PC-9 (cell line): Measurements from ENCODE around the gene FAM98A. TPM values are rescaled to one million over a fixed set of nuclear protein-coding genes. Genes with fewer than 3 reads are reported as not detected.

ENCODE experiments used
- BruUV-seq: library from RNA; stranded (reverse); fragments of 400-500 nt; replicated peaks from 2 replicates; lab custom pipeline; 2021; lab: Mats Ljungman, UMichigan
- CTCF ChIA-PET: fragments of 300-600 bp; sonication (Branson Sonifier 250); formaldehyde crosslinking; loops from one replicate; lab custom pipeline; 2022; ENCODE audit warnings: antibody characterized with exemption; lab: Charles Lee
- POLR2A ChIA-PET: fragments of 300-600 bp; sonication (Branson Sonifier 250); formaldehyde crosslinking; loops from one replicate; lab custom pipeline; 2022; ENCODE audit warnings: antibody characterized with exemption; ENCODE audit not compliant: unreplicated experiment; lab: Charles Lee
- DNase-seq, 2 experiments: peaks; one replicate each; pipeline versions ENCODE4 v3.0.0 to v3.0.0-alpha.2; 2015 to 2022; ENCODE audit warnings: mixed read lengths in 1 of 2
- H2AFZ ChIP-seq: fragments of 200-600 bp; sonication (generic); 2 replicates; pipeline ENCODE4 v1.8.1; 2017; ENCODE audit warnings: antibody characterized with exemption
- H3F3A ChIP-seq: fragments of 200-600 bp; sonication (generic); 2 replicates; pipeline ENCODE4 v1.8.1; 2017; ENCODE audit warnings: antibody characterized with exemption, mild to moderate bottlenecking, low read depth; ENCODE audit not compliant: insufficient read depth
- H3K27ac ChIP-seq: fragments of 200-600 bp; sonication (generic); 2 replicates; pipeline ENCODE4 v1.6.1; 2016; ENCODE audit warnings: mixed run types
- H3K27me3 ChIP-seq: fragments of 200-600 bp; sonication (generic); 2 replicates; pipeline ENCODE4 v1.6.1; 2016; ENCODE audit warnings: low read depth, mixed run types; ENCODE audit not compliant: insufficient read depth
- H3K36me3 ChIP-seq: fragments of 200-600 bp; sonication (generic); 2 replicates; pipeline ENCODE4 v1.6.1; 2016; ENCODE audit warnings: low read depth, mixed run types
- H3K4me1 ChIP-seq: fragments of 200-600 bp; sonication (generic); replicated peaks from 2 replicates; pipeline ENCODE4 v1.6.1; 2016; ENCODE audit warnings: mixed run types; ENCODE audit not compliant: insufficient read depth
- H3K4me2 ChIP-seq: fragments of 200-600 bp; sonication (generic); 2 replicates; pipeline ENCODE4 v1.6.1; 2017; ENCODE audit warnings: mixed run types
- H3K4me3 ChIP-seq: fragments of 200-600 bp; sonication (generic); 2 replicates; pipeline ENCODE4 v1.6.1; 2016; ENCODE audit warnings: mixed run types
- H3K79me2 ChIP-seq: fragments of 200-600 bp; sonication (generic); 2 replicates; pipeline ENCODE4 v1.6.1; 2017; ENCODE audit warnings: low read depth, mixed run types
- H3K9me2 ChIP-seq: fragments of 200-600 bp; sonication (generic); 2 replicates; pipeline ENCODE4 v1.8.1; 2017; ENCODE audit warnings: mild to moderate bottlenecking; ENCODE audit not compliant: insufficient read depth
- H3K9me3 ChIP-seq: fragments of 200-600 bp; sonication (generic); 2 replicates; pipeline ENCODE4 v1.8.1; 2016; ENCODE audit warnings: low read depth; ENCODE audit not compliant: insufficient read depth
- H4K20me1 ChIP-seq: fragments of 200-600 bp; sonication (generic); 2 replicates; pipeline ENCODE4 v1.8.1; 2017; ENCODE audit not compliant: insufficient read depth
- EZH2 ChIP-seq: fragments of 200-600 bp; sonication (generic); IDR thresholded peaks from 2 replicates; pipeline ENCODE4 v1.8.0; 2017; ENCODE audit warnings: antibody characterized with exemption, low read depth
- intact Hi-C: fragments of 100-400 bp; cut with micrococcal nuclease; formaldehyde crosslinking; loops from one replicate; pipeline ENCODE4 v1.10.0; 2022; ENCODE audit not compliant: unreplicated experiment
- total RNA-seq: library from RNA; stranded (reverse); gene quantifications from 2 replicates; pipeline ENCODE4 v1.2.3, GENCODE V29; 2021
- TF ChIP-seq, protein P1 (sequence below): fragments of 200-600 bp; sonication (generic); conservative IDR thresholded peaks from 2 replicates; pipeline ENCODE4 v1.6.1; 2017; ENCODE audit warnings: mixed run types, antibody characterized with exemption, mild to moderate bottlenecking, moderate library complexity

The FAM98A gene
- total RNA-seq, 1 experiment from 2014 or later = 33.7 TPM

DNA sequence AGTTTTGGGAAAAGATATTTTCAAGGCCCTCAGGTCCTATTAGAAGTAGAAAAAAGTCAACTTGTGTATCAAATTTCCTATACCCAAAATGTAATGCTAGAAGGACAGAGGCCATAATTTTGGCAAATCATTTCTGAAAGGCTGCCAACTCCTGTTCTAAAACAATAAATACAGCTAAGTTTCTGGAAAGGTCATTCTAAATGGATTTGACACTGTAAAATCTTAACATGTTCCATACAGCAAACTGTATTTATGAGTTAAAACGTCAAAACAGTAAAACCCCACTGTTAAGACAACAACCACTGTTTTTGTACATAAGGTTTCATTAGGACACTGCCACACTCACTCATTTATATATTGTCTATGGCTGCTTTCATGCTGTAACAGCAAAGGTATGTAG is 9.7 kb downstream of the FAM98A start:
- H3K4me2 ChIP-seq = no peak overlapping the region
- TF ChIP-seq, protein P1, sequence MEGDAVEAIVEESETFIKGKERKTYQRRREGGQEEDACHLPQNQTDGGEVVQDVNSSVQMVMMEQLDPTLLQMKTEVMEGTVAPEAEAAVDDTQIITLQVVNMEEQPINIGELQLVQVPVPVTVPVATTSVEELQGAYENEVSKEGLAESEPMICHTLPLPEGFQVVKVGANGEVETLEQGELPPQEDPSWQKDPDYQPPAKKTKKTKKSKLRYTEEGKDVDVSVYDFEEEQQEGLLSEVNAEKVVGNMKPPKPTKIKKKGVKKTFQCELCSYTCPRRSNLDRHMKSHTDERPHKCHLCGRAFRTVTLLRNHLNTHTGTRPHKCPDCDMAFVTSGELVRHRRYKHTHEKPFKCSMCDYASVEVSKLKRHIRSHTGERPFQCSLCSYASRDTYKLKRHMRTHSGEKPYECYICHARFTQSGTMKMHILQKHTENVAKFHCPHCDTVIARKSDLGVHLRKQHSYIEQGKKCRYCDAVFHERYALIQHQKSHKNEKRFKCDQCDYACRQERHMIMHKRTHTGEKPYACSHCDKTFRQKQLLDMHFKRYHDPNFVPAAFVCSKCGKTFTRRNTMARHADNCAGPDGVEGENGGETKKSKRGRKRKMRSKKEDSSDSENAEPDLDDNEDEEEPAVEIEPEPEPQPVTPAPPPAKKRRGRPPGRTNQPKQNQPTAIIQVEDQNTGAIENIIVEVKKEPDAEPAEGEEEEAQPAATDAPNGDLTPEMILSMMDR = no peak
- TF ChIP-seq EZH2 = no peak
- no TSS peak for BruUV-seq

DNA sequence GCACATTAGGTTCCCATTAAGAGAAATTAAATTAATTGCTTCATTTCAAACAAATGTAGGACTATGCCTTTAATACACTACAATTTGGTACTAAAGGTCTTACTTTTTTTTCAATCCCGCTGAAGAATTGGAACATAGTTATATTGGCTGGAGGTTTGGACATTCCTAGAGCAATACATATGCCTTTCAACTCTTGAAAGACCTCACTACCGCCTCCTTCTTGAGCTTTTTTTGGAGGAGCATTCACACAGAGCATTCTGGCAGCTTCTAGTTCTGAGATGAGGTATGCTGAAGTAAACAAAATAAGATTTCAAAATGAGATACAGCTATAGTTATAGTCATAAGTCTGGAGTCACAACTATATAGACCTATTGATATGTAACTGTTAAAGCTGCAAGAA is 10.9 kb downstream of the FAM98A start:
- Histone ChIP-seq H3F3A (peaks cover 9% of the 10 kb centered on the region; the same call in 1 of the 2 replicates), H3K4me3 (no peak overlapping the region), H3K79me2 (no peaks in the 10 kb centered on the region), H3K9me2 (no peaks in the 10 kb centered on the region), H3K4me2 (no peak overlapping the region), H3K27me3 (no peaks in the 10 kb centered on the region), H2AFZ (no peak overlapping the region), H3K9me3 (no peaks in the 10 kb centered on the region), H3K4me1 (no peaks in the 10 kb centered on the region), H3K27ac (no peak overlapping the region), H4K20me1 (0 out of 2 replicates have a peak, but pooled peaks cover 5% of the 10 kb centered on the region), H3K36me3 (peaks cover 26% of the 10 kb centered on the region)
- POLR2A ChIA-PET = no interaction called here
- intact Hi-C loops = loop anchor here (10.0 kb wide), 2 partner anchors 193 to 643 kb away; partner anchors contain the start of gene LTBP1
- TF ChIP-seq, protein P1 = no peak
- TF ChIP-seq EZH2 = no peak
- DNase-seq = no peak
- CTCF ChIA-PET = no interaction called here
- BruUV-seq = no TSS peak

More for the DNA sequence above, 9.7 kb downstream of the FAM98A start:
- H3F3A ChIP-seq = no peaks in the 10 kb centered on the region
- no peaks in the 10 kb centered on the region for H3K4me1 ChIP-seq
- intact Hi-C loops = loop anchor here (10.0 kb wide), 2 partner anchors 195 to 645 kb away; partner anchors contain the start of gene LTBP1
- H3K9me3 ChIP-seq = no peaks in the 10 kb centered on the region
- 0 out of 2 replicates have a peak, but pooled peaks cover 5% of the 10 kb centered on the region for H4K20me1 ChIP-seq
- no peaks in the 10 kb centered on the region for H3K27me3 ChIP-seq
- no peak overlapping the region for H3K4me3 ChIP-seq
- DNase-seq = peak in 1 of 2 experiments; percentile 20
- ChIA-PET CTCF (no interaction called here), POLR2A (no interaction called here)
- H2AFZ ChIP-seq = no peak overlapping the region
- peaks cover 34% of the 10 kb centered on the region for H3K36me3 ChIP-seq
- no peaks in the 10 kb centered on the region for H3K79me2 ChIP-seq
- no peaks in the 10 kb centered on the region for H3K9me2 ChIP-seq
- H3K27ac ChIP-seq = no peak overlapping the region

DNA sequence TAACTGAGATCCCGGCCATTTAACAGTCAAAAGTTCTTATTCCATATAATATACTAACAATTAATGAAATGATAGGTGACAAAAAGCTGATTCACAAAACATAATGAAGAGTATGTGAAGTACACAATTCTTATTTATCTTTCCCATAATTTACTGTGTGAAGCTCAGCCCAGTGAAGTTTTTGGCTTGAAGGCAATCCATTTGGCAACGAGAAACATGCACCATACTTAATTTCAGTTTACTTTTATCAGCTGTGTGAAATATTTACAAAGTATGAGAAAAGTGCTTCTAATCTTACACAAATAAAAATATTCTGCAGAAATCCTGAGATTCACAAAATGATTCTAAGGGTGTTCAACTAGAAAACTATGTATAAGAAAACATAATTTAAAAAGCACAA is 12.3 kb downstream of the FAM98A start:
- no peak overlapping the region for H3K27ac ChIP-seq
- H3F3A ChIP-seq = peaks cover 9% of the 10 kb centered on the region; the same call in 1 of the 2 replicates
- 0 out of 2 replicates have a peak, but pooled peaks cover 5% of the 10 kb centered on the region for H4K20me1 ChIP-seq
- no peak overlapping the region for H3K4me3 ChIP-seq
- DNase-seq = peak in 1 of 2 experiments; percentile 11
- H3K9me3 ChIP-seq = no peaks in the 10 kb centered on the region
- intact Hi-C loops = loop anchor here (10.0 kb wide), 2 partner anchors 192 to 642 kb away; partner anchors contain the start of gene LTBP1
- no peaks in the 10 kb centered on the region for H3K4me1 ChIP-seq
- no peaks in the 10 kb centered on the region for H3K79me2 ChIP-seq
- POLR2A ChIA-PET = interaction anchor here (0.5 kb wide), 1 partner anchor 967 kb away, joined by 4 read pairs; no protein-coding TSS in a partner anchor
- CTCF ChIA-PET = no interaction called here
- no TSS peak for BruUV-seq
- H3K27me3 ChIP-seq = no peaks in the 10 kb centered on the region
- no peak overlapping the region for H2AFZ ChIP-seq
- no peaks in the 10 kb centered on the region for H3K9me2 ChIP-seq
- no peak for TF ChIP-seq EZH2
- TF ChIP-seq, protein P1 = no peak
- H3K4me2 ChIP-seq = no peak overlapping the region
- peaks cover 24% of the 10 kb centered on the region; the same call in 1 of the 2 replicates for H3K36me3 ChIP-seq
